Renal cortex interstitium (tissue), 15 donors: ENCODE results near the gene BTNL3. TPM values are rescaled to one million over a fixed set of nuclear protein-coding genes. Genes with fewer than 3 reads are reported as not detected.

ENCODE experiments used
- DNase-seq, 11 donors: peaks; one replicate each; pipeline ENCODE4 v3.0.0-alpha.2; 2013; ENCODE audit warnings: low read depth in 9 of 11, low spot score in 4 of 11; ENCODE audit errors: extremely low read depth in 1 of 11
- long read RNA-seq, 16 experiments: transcript quantifications; one replicate each; lab custom pipeline, GENCODE V29; 2026
- polyA plus RNA-seq, 3 donors: library from polyadenylated mRNA; unstranded; fragments of 120-200 nt; gene quantifications; one replicate each; pipeline ENCODE4 v1.2.1, GENCODE V29; 2013; ENCODE audit not compliant: insufficient read length in 3 of 3

Gene BTNL3, protein sequence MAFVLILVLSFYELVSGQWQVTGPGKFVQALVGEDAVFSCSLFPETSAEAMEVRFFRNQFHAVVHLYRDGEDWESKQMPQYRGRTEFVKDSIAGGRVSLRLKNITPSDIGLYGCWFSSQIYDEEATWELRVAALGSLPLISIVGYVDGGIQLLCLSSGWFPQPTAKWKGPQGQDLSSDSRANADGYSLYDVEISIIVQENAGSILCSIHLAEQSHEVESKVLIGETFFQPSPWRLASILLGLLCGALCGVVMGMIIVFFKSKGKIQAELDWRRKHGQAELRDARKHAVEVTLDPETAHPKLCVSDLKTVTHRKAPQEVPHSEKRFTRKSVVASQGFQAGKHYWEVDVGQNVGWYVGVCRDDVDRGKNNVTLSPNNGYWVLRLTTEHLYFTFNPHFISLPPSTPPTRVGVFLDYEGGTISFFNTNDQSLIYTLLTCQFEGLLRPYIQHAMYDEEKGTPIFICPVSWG
- under 1 TPM in 2 of 3 donors, not detected in 1; 0.07 to 0.20 TPM for polyA plus RNA-seq
- long read RNA-seq, donor 1 = 0 reads
- long read RNA-seq, donor 2 = 0 reads
- long read RNA-seq, donor 3 = 0 reads
- long read RNA-seq, donor 4 = 0 reads
- long read RNA-seq, donor 5 = 0 reads
- long read RNA-seq, donor 6 = 0 reads
- long read RNA-seq, donor 7 = 0 reads
- long read RNA-seq, donor 8 = 0 reads
- long read RNA-seq, donor 9 = 0 reads
- long read RNA-seq, donor 10 = 0 reads
- long read RNA-seq, donor 11 = 0 reads
- long read RNA-seq, donor 12 = 0 reads
- long read RNA-seq, donor 13 = 0 reads
- long read RNA-seq, donor 14 = 0 reads
- long read RNA-seq, donor 15 = 0 reads
- long read RNA-seq, donor 16 = 0 reads

DNA sequence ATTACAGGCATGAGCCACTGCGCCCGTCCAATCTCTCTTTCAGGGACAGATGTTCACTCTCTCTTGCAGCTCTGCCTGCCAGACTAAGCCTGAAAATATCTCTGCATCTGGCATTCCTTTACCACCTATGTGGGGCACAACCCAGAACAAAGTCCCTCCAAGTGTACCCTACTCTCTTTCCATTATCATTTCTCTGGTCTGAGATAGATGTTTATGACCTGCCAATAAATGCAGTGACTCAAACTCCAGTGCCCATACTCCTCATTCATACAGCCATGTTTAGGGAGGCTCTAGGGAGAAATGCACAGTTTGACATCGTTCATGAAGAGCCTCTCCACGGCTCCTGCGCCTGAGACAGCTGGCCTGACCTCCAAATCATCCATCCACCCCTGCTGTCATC, at the start of gene BTNL3:
BTNL3 (plus strand) TSS at position 255 of the 400 bp plus-strand sequence. CDS start 183 bp downstream, outside the sequence.
- DNase-seq = no peak

DNA sequence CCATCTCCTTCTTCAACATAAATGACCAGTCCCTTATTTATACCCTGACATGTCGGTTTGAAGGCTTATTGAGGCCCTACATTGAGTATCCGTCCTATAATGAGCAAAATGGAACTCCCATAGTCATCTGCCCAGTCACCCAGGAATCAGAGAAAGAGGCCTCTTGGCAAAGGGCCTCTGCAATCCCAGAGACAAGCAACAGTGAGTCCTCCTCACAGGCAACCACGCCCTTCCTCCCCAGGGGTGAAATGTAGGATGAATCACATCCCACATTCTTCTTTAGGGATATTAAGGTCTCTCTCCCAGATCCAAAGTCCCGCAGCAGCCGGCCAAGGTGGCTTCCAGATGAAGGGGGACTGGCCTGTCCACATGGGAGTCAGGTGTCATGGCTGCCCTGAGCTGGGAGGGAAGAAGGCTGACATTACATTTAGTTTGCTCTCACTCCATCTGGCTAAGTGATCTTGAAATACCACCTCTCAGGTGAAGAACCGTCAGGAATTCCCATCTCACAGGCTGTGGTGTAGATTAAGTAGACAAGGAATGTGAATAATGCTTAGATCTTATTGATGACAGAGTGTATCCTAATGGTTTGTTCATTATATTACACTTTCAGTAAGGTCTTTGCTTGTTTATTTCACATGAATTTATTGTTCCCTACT, 38.2 kb upstream of the BTNL3 start:
- DNase-seq = no peak

DNA sequence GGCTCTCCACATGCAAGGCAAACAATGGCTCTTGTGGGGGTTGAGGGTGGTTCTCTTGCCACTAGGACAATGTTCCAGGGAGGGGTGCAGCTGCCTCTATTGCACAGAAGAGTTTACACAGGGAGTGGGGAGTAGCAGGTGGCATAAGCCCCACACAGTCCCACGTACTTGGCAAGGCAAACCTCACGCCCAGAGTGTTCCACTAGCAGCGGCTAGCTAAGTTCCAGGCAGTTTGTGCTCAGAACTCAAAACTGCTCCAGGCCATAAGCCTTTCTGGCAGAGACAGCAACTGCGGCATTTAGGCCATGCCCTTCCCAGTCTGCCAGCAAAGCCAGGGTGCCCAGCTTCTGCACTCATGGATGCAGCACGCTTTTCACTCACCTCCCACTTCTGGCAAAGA, 29.0 kb upstream of the BTNL3 start:
- no peak for DNase-seq

DNA sequence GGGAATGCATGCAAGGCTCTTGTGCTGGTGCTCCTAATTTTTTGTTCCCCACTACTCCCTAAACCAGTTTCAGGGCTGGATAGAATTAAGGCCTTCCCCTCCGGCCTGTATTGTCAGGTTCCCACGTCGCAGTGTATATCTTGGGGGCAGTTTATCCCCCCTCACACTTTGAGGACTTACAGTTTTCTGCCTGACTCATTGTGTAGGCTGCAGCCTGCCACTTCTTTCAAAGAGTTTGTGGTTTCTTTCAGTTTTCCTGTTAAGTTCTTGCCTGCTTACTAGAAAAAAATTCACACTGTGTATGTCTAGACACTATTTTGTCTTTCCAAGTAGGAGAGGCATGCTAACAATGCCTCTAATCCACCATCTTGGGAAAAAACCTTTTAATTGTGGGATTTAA, 28.4 kb upstream of the BTNL3 start:
- DNase-seq = no peak

DNA sequence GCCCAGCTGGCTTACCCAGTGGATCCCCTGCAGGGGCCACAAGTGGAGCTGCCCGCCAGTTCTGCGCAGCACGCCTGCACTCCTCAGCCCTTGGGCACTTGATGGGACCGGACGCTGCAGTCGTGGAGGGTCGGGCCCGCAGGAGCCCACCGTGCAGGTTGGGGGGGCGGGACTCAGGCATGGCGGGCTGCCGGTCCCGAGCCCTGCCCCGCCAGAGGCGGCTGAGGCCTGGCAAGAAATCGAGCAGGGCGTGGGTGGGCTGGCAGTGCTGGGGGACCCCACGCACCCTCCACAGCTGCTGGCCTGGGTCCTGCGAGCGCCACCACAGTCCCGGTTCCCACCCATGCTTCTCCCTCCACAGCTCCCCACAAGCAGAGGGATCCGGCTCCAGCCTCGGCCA, 19.2 kb upstream of the BTNL3 start:
- DNase-seq = no peak

DNA sequence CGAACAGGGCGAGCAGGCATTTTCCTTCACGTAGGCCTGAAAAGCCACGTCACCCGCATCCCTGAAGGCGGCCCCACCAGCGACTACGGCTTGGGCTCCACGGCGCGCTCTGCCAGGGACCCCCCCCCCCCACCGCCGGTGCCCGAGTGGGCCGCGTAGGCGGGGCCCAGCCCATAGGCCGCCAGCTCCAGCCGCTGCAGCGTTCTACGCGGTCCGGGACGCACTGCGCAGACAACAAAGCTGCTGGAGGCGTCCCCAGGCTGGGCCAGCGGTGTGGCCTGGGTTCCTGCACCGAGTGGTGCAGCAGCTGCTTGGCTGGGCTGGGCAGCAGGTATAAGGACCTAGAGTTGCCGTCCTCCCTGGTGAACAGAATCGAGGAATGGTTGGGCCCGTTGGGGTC, 18.3 kb upstream of the BTNL3 start:
- DNase-seq = no peak

DNA sequence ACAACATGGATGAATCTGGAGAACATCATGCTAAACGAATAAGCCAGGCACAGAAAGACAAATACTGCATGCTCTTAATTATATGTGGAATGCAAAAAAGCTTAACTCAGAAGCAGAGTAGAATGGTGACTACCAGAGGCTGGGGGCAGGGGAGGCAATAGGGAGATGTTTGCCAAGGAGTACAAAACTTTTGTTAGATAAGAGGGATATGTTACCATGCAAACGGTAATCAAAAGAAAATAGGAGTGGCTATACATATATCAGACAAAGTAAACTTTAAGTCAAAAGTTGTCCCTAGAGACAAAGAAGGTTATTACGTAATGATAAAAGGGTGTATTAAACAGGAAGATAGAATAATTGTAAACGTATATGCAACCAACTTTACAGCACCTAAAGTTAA, 17.8 kb upstream of the BTNL3 start:
- no peak for DNase-seq

DNA sequence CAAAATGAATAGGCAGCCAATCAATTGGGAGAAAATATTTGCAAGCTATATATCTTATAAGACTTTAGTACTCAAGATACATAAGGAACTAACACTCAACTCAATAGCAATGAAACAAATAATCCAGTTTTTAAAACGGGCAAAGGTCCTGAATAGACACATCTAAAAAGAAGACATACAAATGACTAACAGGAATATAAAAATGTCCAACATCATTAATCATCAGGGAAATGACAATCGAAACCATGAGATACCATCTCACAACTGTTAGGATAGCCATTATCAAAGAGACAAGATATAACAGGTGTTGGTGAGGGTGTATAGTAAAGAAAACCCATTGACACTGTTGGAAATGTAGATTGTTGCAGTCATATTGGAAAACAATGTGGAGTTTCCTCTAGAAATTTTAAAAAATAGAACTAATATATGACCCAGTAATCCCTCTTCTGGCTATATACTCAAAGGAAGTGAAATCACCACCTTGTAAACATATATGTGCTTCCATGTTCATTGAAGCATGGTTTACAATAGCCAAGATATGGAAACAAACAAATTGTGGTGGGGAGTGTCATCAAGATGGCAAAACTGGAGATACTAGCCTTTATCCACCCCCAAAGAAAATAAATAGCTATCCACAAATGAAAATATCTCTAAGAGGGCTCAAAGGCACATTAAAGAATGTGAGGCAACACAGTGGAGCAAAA, 13.9 kb upstream of the BTNL3 start:
- no peak for DNase-seq

DNA sequence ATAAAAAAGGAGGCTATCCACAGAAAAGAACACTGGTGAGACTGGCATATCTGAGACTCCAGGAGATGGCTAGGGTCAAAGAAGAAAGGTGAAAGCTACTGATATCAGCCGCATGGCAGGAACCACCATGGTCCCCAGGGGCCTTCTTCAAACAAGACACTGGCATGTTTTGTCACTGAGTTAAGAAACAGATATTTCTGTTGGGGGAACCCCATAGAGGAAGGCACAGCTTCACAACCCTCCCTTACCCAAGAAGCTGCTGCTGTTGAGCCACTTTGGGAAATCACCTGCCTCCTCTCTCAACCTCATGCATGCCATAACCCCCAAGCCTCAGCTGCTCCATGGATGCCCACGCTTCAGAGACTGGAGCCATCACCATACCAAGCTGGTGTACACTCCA, 13.3 kb upstream of the BTNL3 start:
- DNase-seq = no peak

DNA sequence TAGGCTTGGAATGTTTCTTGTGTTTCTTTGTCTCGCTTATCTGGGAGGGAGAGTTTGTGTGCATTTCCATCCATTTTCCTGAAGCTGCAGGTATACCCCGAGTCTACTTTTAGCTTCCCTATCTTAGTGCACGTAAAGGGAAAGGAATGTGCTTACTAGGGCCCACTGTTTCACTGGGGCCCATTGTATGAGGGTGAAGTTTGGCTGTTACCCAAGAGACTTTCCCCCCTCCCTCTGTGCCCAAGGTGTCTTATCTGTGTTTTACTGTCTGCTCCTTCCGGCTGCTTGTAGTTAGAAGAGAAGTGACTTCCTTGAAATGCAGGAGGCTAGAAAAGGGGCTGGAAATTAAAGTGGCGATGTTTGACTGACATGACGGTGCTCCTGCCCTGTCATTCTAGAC, 12.1 kb upstream of the BTNL3 start:
- DNase-seq = no peak

DNA sequence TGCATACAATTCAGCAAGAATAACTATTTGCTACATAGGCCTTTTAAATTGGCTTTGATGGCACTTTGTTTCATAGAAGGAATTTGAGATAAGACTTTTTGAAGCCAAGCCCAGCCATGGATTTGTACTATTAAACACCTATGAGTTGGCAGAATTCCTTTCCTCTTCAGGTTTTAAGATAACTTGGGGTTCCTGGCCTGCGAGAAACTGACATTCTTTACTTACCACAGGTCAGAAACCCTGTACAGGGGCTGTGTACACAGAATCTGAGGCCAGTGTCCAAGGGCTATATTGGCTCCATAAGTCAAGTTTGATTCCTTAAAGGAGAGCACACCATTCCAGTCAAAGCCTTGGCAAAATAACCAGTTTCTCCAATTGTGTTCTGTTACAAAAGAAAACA, 10.8 kb upstream of the BTNL3 start:
- no peak for DNase-seq

DNA sequence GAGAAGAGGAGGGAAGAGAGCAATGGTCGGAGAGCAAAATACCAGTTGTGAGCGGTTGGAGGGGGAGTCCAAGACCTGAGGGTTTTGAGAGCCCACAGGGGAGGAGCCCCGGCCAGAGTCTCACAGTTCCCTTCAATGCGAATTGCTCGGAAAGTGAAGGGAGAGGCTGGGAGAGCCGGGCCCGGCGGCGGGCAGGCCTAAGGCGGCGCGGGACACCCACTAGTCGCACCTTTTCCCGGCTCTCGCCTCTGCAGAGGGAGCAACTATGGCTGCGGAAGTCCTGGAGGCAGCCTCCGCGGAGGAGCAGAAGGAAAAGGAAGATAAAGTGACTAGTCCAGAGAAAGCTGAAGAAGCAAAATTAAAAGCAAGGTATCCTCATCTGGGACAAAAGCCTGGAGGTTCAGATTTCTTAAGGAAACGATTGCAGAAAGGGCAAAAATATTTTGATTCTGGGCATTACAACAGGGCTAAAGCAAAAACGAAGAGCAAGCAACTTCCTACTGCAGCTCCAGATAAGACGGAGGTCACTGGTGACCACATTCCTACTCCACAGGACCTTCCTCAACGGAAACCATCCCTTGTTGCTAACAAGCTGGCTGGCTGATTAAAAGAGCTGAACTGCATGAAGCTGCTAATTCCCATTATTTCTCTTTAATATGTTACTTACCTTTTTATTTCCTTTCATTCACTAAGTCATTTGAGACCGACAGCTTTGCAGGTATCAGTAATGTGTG, 6.5 kb upstream of the BTNL3 start:
- no peak for DNase-seq

DNA sequence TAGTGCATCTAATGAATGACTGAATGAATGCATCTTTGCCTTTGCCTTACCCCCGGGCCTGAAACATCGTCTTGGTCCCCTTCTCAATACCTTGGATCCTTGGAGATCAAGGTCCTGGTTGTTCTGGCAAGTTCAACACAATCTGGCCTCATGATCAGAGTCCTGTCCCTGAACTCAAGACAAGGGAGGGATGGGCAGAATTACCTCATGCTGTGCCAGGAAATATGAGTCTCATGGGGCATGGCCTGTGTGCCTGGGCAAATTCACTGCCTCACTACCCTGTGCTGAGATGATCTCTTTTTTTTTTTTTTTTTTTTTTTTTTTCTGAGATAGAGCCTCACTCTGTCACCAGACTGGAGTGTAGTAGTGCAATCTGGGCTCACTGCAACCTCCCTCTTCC, 630 bp upstream of the BTNL3 start:
- DNase-seq = no peak

DNA sequence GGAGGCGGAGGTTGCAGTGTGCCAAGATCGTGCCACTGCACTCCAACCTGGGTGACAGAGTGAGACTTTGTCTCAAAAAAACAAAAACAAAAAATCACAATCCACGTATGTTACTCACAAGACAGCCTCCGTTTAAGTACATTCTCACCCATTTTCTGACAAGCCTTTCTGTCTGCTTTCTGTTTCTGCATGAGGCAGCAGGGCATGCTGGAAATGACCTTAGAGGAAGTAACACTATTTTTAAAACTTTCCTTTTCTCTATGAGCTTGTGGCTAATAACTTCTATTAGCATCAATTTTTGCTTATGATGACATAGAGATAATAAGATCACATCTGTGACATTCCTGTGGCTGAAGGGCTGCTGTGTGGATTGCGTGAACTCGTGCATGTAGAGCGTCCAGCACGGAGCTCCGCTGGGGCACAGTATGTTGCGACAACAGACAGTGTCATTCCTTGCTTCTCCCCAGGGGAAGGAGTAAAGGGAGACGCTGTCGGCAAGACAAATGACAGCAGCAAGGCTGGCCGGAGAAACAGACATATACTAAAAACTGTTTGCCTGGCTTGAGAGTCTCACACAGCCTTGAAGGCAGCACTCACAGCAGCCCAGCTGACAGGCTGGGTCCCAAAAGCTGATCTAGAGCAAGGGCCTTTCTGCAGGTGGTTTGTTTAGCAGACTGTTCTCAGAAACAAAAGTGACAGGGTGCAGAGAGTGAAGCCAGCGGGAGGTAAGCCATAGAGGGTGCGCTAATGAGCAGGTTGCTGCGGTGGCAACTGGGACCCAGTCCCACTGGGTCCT, 1.6 kb downstream of the BTNL3 start:
- DNase-seq = no peak

DNA sequence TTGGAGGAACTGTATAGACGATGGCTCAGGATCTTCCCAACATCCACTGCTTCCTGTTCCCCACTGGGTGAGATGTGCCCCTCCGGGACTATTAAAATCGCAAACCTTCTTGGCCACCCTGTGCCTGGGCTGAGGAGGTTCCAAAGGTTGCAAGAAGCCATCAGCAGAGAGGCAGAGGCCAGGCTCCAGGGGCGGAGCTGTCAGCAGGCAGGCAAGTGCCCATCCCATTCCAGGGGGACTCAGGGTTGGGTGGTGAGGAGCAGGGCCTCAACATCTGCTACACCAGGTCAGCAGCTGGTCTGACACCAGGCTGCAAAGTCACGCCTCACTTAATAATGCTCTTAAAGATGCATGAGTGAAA, 2.2 kb downstream of the BTNL3 start:
- no peak for DNase-seq

DNA sequence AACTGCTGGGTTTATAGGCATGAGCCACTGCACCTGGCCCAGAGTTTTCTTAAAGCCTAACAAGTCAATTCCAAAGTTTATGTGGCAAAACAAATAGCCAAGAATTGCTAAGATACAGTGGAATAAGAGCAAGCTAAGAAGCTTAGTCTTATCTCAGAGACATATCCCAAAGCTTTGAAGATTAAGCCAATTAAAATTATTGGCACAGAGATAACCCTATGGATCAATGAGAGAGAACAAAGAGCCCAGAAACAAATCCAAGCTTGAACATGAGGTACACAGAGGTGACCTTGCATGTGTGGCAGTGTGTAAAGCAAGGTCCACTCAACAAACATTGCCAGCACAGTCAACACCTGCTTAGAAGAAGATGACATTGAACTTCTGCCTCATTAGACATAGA, 13.3 kb downstream of the BTNL3 start:
- no peak for DNase-seq

DNA sequence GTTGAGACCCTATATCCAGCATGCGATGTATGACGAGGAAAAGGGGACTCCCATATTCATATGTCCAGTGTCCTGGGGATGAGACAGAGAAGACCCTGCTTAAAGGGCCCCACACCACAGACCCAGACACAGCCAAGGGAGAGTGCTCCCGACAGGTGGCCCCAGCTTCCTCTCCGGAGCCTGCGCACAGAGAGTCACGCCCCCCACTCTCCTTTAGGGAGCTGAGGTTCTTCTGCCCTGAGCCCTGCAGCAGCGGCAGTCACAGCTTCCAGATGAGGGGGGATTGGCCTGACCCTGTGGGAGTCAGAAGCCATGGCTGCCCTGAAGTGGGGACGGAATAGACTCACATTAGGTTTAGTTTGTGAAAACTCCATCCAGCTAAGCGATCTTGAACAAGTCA, 17.1 kb downstream of the BTNL3 start:
- DNase-seq = no peak

DNA sequence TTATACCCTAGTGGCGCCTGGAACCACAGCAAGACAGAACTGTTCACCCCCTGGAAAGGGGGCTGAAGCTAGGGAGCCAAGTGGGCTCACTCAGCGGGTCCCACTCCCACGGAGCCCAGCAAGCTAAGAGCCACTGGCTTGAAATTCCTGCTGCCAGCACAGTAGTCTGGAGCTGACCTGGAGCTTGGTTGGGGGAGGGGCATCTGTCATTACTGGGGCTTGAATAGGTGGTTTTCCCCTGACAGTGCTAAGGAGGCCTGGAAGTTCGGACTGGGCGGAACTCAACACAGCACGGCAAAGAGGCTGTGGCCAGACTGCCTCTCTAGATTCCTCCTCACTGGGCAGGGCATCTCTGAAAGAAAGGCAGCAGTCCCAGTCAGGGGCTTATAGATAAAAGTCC, 19.5 kb downstream of the BTNL3 start:
- DNase-seq = no peak
